H1 (cell line): Measurements from ENCODE around the gene ATXN7. TPM values are rescaled to one million over a fixed set of nuclear protein-coding genes. Genes with fewer than 3 reads are reported as not detected.

Source experiments
- ASH2L ChIP-seq: fragments of 200-600, 300-600 bp; sonication (generic); IDR thresholded peaks from one replicate; pipeline ENCODE4 v1.7.1; 2017; ENCODE audit warnings: low read length
- CBX5 ChIP-seq: fragments of 300-800, 300-1000 bp; sonication (generic); IDR thresholded peaks from 2 replicates; pipeline ENCODE4 v1.7.1; 2016; ENCODE audit warnings: antibody characterized with exemption, low read length, low read depth
- EP300 ChIP-seq, 2 experiments: IDR thresholded peaks; 1 replicate in 1 of 2; 2 replicates in 1 of 2; pipeline ENCODE4 v1.6.1; 2011 to 2012; ENCODE audit warnings: low read depth in 2 of 2, low read length in 2 of 2, mild to moderate bottlenecking in 2 of 2, borderline replicate concordance in 1 of 2, inconsistent platforms in 1 of 2, moderate library complexity in 1 of 2
- EZH2 ChIP-seq: fragments of 200-600 bp; sonication (generic); IDR thresholded peaks from 2 replicates; pipeline ENCODE4 v1.7.1; 2012; ENCODE audit warnings: low read depth, mild to moderate bottlenecking, moderate library complexity, low read length, inconsistent platforms; ENCODE audit not compliant: severe bottlenecking
- KDM4A ChIP-seq: IDR thresholded peaks from one replicate; pipeline ENCODE4 v1.7.1; 2012; ENCODE audit warnings: low read depth, mild to moderate bottlenecking, moderate library complexity, low read length, inconsistent platforms; ENCODE audit not compliant: severe bottlenecking
- NRF1 ChIP-seq: IDR thresholded peaks from 2 replicates; pipeline ENCODE4 v1.6.1; 2011; ENCODE audit warnings: mild to moderate bottlenecking, low read depth, low read length, improper control_type of control experiment
- PHF8 ChIP-seq: fragments of 200-600 bp; sonication (generic); conservative IDR thresholded peaks from 2 replicates; pipeline ENCODE4 v1.7.1; 2012; ENCODE audit warnings: low read depth, mild to moderate bottlenecking, inconsistent platforms, low read length, moderate library complexity
- POLR2A ChIP-seq, 2 experiments: IDR thresholded peaks; 1 replicate in 1 of 2; 2 replicates in 1 of 2; pipeline ENCODE4 v1.6.1; 2011; ENCODE audit warnings: low read depth in 2 of 2, low read length in 2 of 2, mild to moderate bottlenecking in 2 of 2; ENCODE audit errors: control extremely low read depth in 1 of 2
- RAD21 ChIP-seq, 2 experiments: IDR thresholded peaks in 1 of 2; conservative IDR thresholded peaks in 1 of 2; 2 replicates each; pipeline ENCODE4 v1.6.1; 2011; ENCODE audit warnings: low read depth in 2 of 2, low read length in 2 of 2, improper control_type of control experiment in 1 of 2, inconsistent platforms in 1 of 2, mild to moderate bottlenecking in 1 of 2, moderate library complexity in 1 of 2
- RXRA ChIP-seq: IDR thresholded peaks from 2 replicates; pipeline ENCODE4 v1.6.1; 2011; ENCODE audit warnings: low read depth, mild to moderate bottlenecking, low read length, moderate library complexity; ENCODE audit not compliant: insufficient read depth
- SAP30 ChIP-seq: fragments of 300-600 bp; sonication (generic); IDR thresholded peaks from 2 replicates; pipeline ENCODE4 v1.7.1; 2012; ENCODE audit warnings: low read length, moderate library complexity, mild to moderate bottlenecking, inconsistent platforms; ENCODE audit not compliant: insufficient read depth, insufficient replicate concordance
- TAF1 ChIP-seq: IDR thresholded peaks from 2 replicates; pipeline ENCODE4 v1.6.1; 2011; ENCODE audit warnings: mild to moderate bottlenecking, low read depth, low read length
- TBP ChIP-seq: IDR thresholded peaks from 2 replicates; pipeline ENCODE4 v1.6.1; 2011; ENCODE audit warnings: low read depth, low read length, improper control_type of control experiment
- polyA plus RNA-seq, 7 experiments: library from polyadenylated mRNA; depleted of rRNA in 3 of 7; stranded (reverse) in 5 of 7; unstranded in 2 of 7; fragments of >200 nt in 5 of 7; fragments of 200-250 nt in 2 of 7; gene quantifications; 1 replicate in 5 of 7; 2 replicates in 1 of 7; 4 replicates in 1 of 7; pipeline versions ENCODE4 v1.2.1 to v1.2.3, GENCODE V29; 2011 to 2013; ENCODE audit warnings: missing spikeins in 2 of 7, mixed read lengths in 2 of 7
- total RNA-seq: library from RNA; stranded (reverse); fragmentation: NEBNext Ultra II Directional; extraction: Animal tissue kit (Norgen Biotek cat#: 25700); gene quantifications from 2 replicates; pipeline ENCODE4 v1.2.1, GENCODE V29; 2021
- TF ChIP-seq, protein P1 (sequence below): IDR thresholded peaks from 2 replicates; pipeline ENCODE4 v1.6.1; 2012; ENCODE audit warnings: inconsistent platforms

The ATXN7 gene
- total and polyA plus RNA-seq, 2 of the 8 experiments (the other 6 are each of a cell fraction or from before 2014, with no cell fraction given) = 15.5 to 16.8 TPM

DNA sequence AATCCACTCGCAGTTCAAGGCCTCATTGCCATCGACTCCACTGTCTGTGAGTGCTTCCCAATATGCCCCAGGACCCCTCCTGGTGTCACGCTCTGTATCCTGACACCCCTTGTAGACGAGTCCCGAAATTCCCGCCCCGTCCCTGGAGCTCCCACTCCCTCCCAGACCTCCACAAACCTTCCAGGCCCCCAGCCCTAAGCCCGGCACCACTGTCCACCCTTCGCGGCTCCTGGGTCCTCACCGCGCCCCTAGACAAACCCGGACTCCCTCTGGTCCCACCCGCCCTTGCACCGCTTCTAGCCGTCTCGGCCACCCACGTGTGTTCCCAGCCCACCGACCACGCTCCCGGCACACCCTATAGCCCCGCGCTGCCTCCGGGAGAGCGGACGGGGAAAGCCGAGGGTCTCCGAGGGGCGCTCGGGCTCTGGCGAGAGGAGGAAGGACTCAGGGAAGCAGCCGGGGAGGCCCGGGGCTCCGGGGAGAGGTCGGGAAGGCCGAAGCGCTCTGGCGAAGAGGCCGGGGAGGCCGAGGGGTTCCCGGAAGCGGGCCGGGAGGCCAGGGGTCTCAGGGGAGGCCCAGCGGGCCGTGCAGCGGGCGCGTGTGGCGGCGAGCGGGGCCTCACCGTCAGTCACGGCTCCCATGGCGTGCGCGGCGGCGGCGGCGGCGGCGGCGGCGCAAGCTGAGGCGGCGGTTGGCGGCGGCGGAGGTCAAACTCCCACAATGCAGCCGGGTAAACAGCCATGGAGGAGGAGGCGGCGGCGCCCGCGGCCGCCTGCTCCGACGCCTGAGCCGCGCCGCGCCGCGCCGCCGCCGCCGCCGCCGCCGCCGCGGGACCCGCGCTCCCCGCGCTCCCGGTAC is at the start of gene ATXN7, which contains the start of gene THOC7 (continued):
- TF ChIP-seq KDM4A = peak; percentile 69
- 0 out of 3 replicates have a peak, but pooled peaks of 1 of the 2 experiments have one; percentile 25 for TF ChIP-seq POLR2A (IDR thresholded peaks at IDR 0.05; ENCODE audit: control extremely low read depth in 1 of 2, low read depth in 2 of 2, low read length in 2 of 2)
- TF ChIP-seq EZH2 = no peak
- peak; percentile 56; the same call in 1 of the 2 replicates for TF ChIP-seq TAF1
- TF ChIP-seq TBP = peak; percentile 5; the same call in 1 of the 2 replicates
- peak; percentile 53; the same call in 1 of the 2 replicates for TF ChIP-seq PHF8
- no peak for TF ChIP-seq SAP30
- TF ChIP-seq CBX5 = no peak
- no peak for TF ChIP-seq NRF1
- TF ChIP-seq RXRA = no peak
- no peak for TF ChIP-seq RAD21 (IDR thresholded peaks at IDR 0.05 in 1 of 2, conservative IDR thresholded peaks at IDR 0.05 in 1 of 2; ENCODE audit: low read depth in 2 of 2, low read length in 2 of 2)
- TF ChIP-seq EP300 (IDR thresholded peaks at IDR 0.05; ENCODE audit: borderline replicate concordance in 1 of 2, low read depth in 2 of 2, low read length in 2 of 2) = peak in 1 of 2 experiments; percentile 42; a peak in 1 of 3 replicates
- TF ChIP-seq, protein P1, sequence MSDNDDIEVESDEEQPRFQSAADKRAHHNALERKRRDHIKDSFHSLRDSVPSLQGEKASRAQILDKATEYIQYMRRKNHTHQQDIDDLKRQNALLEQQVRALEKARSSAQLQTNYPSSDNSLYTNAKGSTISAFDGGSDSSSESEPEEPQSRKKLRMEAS = peak; percentile 49
- peak; percentile 62 for TF ChIP-seq ASH2L
